Stimulated activated CD8-positive, alpha-beta memory T cell treated with anti-CD3 and anti-CD28 coated beads, Interleukin-15, amount 100 ng/mL, for 1 hour (primary cell): ENCODE measurements around the gene ZNF385A.

Experiments used
- DNase-seq: peaks from one replicate; pipeline ENCODE4 v3.0.0-alpha.2; 2020; ENCODE audit warnings: low read depth

Gene ZNF385A

GRCh38 chr12:54384591-54385041 is at the start of gene ZNF385A:
ZNF385A (minus strand) TSS chr12:54384733; CDS start chr12:54384514, 219 bp downstream.
- DNase-seq, result no peak

- DNase-seq, result no peak
Observed at GRCh38 chr12:54432815-54433164, 48.3 kb upstream of the ZNF385A start.

- no peak for DNase-seq
Observed at GRCh38 chr12:54431911-54432814, 47.6 kb upstream of the ZNF385A start.

DNA sequence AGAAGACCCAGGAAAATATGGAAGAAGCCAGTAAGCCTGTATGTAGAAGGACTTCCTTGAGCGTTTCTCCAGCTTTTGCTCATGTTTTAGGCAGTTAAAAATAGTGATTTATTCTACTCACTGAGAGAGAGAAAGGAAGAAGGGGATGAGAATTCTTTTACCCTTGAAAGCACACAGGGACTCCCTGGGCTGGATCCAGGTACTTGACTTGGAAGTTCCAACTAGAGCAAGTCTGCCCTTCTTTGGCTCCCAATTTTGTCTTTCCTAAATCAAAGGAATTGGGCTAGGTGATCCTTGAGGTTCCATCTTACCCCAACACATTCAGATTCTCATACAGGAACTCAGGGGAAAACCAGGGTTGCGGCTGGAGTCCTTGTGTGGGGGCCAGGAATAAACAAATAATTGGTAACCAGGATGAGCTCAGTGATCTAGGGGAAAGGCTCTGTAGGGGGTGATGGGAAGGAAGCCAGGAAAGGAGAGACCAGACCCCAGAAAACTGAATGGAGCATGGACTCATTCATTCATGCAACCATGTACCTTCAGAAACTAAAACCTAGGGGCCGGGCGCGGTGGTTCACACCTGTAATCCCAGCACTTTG is 46.0 kb upstream of the ZNF385A start:
- DNase-seq, result no peak

DNA sequence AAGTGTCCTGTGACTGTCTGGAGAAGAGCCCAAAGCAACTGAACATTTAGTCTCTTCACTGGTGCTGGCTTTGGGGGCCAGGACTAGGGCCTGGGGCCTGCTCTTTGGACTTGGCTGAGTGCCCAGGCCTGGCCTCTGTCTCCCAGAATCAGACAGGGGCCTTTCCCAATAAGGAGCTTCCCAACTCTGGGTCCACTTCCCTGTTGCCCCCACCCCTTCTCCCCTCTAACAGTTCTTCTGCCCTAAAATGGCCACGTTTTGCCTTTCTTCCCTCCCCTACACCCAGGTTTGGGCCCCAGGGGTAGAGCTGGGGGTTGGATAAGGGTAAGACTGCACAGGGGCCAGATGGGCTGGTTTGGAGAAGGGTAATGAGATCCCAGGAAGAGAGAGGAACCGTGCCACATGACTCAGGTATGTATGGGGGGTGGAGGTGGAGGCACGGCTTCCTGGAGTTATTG is 44.5 kb upstream of the ZNF385A start:
- DNase-seq, result no peak

DNA sequence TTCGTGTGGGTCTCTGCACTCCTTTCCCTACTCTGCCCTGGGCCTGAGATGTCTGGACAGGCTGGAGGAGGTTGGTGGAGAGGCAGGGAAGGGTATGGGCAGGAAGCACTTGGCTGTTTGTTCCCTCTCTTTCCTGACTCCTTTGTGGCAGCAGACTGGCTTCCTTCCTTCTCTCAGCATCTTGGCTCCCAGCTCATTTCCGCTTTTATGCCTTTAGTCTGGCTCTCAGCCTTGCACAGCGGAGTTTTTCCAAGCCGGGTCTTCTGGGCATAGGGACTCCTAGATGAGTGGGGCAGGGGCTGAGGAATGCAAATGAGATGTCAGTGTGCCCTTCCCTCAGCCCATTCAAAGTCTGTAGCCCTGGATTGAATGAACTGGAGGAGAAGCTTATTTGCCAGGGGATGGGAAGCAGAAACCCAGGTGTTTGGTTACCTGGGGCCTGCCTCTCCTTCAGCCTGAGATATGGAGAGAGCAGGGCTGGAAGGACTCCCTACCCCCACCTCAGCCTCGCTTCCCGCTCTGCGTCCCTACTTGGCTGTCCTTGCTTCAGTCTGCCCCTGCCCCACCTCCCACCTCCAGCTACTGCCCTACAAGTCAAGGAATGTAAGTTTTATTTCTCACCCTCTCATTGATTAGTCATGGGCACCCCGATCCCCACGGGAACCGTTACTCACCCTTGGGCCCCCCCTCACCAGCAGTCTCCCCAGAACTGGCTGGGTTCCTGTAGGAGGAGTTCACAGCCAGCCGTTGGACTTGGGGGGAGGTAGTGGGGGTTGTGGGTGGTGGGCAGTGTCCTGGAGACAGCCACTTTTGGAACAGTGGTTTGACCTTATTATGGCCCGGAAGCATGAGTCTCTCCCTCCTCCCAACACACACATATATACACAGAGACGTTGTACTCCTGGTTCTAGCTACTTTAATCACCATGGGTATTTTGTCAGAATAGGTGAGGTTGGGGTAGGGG is 43.8 kb upstream of the ZNF385A start:
- DNase-seq, result no peak

DNA sequence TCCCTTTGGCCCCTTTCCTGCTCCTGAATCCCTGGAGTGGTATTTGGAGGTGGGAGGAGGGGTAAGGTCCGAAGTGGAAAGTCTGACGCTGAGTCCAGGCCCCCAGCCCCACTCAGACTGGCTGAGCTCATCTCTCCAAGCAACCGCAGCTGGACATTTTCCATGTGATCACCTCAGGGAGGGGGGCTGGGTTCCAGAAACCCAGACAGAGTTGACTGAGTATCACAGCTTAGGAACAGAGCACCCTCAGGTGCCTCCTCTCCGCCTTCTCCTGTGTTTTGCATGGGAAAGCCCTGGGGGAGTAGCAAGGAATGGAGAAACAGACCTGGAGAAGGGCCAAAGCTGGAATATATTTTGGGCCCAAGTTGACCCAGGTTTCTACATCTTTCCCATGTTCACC is 42.6 kb upstream of the ZNF385A start:
- no peak for DNase-seq

GRCh38 chr12:54426690-54427089 is 42.2 kb upstream of the ZNF385A start:
- no peak for DNase-seq

GRCh38 chr12:54425702-54426101 is 41.2 kb upstream of the ZNF385A start:
- no peak for DNase-seq

DNA sequence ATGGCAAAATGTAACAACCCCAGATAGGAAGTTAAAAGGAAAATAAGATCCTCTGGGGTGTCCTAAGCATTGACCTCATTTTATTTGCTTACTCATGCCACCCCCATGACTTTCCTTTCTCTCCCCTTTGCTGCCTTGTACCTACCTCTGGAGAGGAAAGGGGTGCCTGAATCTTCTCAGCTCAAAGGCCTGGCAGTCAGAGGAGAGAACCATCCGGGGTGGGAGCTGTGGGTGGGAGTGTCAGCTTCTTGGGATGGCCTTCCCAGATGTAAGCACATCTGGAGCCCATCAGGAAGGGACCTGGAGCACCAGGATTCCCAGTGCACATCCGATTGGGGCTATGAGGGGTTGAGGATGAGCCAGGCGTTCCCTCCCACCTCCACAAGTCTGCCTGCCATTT is 39.7 kb upstream of the ZNF385A start:
- DNase-seq, result no peak

DNA sequence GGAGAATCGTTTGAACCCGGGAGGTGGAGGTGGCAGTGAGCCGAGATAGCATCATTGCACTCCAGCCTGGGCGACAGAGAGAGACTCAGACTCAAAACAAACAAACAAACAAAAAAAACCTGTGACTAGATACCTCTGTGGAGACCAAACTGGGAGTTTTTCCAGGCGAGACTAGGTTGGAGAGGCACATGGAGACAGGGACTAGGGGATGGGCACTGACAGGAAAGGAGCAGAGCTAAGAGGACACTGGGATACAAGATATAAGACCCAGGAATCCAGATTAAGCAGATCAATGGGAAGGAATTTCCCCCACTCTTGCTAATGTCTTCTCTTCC is 39.2 kb upstream of the ZNF385A start:
- DNase-seq, result no peak

DNA sequence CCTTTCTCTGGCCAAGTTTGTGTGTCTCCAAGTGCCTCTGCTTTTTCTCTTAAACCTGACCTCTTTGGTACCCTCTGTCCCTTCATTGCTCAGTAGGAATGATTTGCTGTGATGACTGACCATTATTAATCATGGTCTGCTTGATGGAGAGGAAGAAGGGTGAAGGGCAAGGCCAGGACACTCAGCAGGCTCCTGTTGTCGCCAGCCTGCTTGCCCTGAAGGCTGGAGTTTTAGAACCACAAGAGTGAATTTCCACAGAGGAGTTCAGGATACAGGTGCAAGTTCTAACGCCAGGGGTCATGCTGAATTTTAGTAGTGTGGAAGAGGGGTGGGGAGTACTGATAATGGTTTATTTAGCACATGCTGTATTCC is 37.3 kb upstream of the ZNF385A start:
- no peak for DNase-seq

- no peak for DNase-seq
Observed at GRCh38 chr12:54421175-54421878, 36.8 kb upstream of the ZNF385A start.

- DNase-seq, result no peak
Observed at GRCh38 chr12:54420766-54421144, 36.2 kb upstream of the ZNF385A start.

GRCh38 chr12:54419088-54419887 is 34.8 kb upstream of the ZNF385A start, which contains the start of gene ITGA5:
ITGA5 (minus strand) TSS chr12:54419266; CDS start chr12:54419198, 68 bp downstream.
- peak; percentile 27 for DNase-seq

DNA sequence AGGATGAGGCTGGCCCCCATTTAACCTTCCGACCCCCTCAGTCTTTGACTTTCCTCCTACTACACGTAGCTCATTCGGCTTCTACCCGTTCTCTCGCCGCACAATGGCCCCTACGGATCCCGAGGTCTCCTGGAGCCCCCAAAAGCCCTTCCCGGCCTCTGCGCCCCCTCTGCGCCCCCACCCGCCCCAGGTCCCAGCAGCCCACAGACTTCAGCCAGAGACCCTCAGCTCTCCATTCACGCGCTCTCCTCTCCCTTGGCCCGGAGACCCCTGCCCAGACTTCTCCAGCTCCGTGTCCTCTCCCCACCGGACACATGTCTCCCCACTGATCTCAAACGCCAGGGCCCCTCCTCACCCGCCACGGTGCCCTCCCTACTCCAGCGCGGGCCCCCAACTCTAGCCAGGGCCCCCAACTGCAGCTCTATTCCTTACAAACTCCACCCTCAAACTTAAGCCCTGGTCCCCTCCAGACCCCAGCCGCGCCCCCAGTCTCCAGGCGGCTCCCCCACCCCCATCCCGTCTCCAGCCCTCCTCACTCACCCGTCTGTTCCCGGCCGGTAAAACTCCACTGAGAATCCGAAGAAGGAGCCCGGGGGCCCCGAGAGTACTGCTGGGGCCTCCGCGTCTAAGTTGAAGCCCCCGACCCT is 34.0 kb upstream of the ZNF385A start:
- DNase-seq, result no peak

- DNase-seq, result no peak
Observed at GRCh38 chr12:54417712-54418440, 33.3 kb upstream of the ZNF385A start.

- DNase-seq, result no peak
Observed at GRCh38 chr12:54416687-54417603, 32.4 kb upstream of the ZNF385A start.
